ENCODE measurements around the gene CREBZF.
"Not testable (repeated sequence)": the region's sequence is repeated elsewhere in the genome, so short reads cannot be mapped to it uniquely, and the experiment has no call there.

CREBZF gene

GRCh38 chr11:85658180-85658579 lies 6.7 kb downstream of the CREBZF start:
- Histone ChIP-seq H3K79me2 (ENCODE audit: insufficient read depth, low read length) (peaks cover 85% of the 10 kb centered on the region), H4K20me1 (ENCODE audit: insufficient read depth, low read length, poor library complexity, severe bottlenecking) (peaks cover 86% of the 10 kb centered on the region), H3K27me3 (ENCODE audit: insufficient read depth, low read length, poor library complexity, severe bottlenecking) (no peaks in the 10 kb centered on the region), H2AFZ (ENCODE audit: low read length) (no peak overlapping the region), H3K36me3 (ENCODE audit: insufficient read depth, low read length) (peaks cover 51% of the 10 kb centered on the region), H3K4me3 (ENCODE audit: low read length, poor library complexity, severe bottlenecking) (no peak overlapping the region), H3K4me1 (ENCODE audit: insufficient read depth, low read length, poor library complexity, severe bottlenecking) (peaks cover 46% of the 10 kb centered on the region), H3K9me3 (ENCODE audit: insufficient read depth, low read depth, low read length) (no peaks in the 10 kb centered on the region), H3F3A (ENCODE audit: low read depth) (no peaks in the 10 kb centered on the region; the same call in 1 of the 2 replicates), H3K9ac (ENCODE audit: low read depth, low read length, poor library complexity, severe bottlenecking) (peak overlapping the region; percentile 12), H3K4me2 (ENCODE audit: low read depth, low read length, poor library complexity, severe bottlenecking) (peak overlapping the region; percentile 95), H3K9me2 (replicated peaks; ENCODE audit: low read depth, low read length) (no peaks in the 10 kb centered on the region)
- TF ChIP-seq EZH2phosphoT487 (IDR thresholded peaks at IDR 0.05; ENCODE audit: borderline replicate concordance): no peak
- no peak for TF ChIP-seq CTCF (conservative IDR thresholded peaks at IDR 0.05; ENCODE audit: low read length)

- Histone ChIP-seq H3K9me3 (ENCODE audit: insufficient read depth, low read depth, low read length) (no peaks in the 10 kb centered on the region), H3F3A (ENCODE audit: low read depth) (no peaks in the 10 kb centered on the region; the same call in 1 of the 2 replicates), H3K4me1 (ENCODE audit: insufficient read depth, low read length, poor library complexity, severe bottlenecking) (peaks cover 43% of the 10 kb centered on the region), H3K36me3 (ENCODE audit: insufficient read depth, low read length) (peaks cover 51% of the 10 kb centered on the region), H2AFZ (ENCODE audit: low read length) (no peak overlapping the region), H4K20me1 (ENCODE audit: insufficient read depth, low read length, poor library complexity, severe bottlenecking) (peaks cover 75% of the 10 kb centered on the region), H3K4me3 (ENCODE audit: low read length, poor library complexity, severe bottlenecking) (no peak overlapping the region), H3K27me3 (ENCODE audit: insufficient read depth, low read length, poor library complexity, severe bottlenecking) (no peaks in the 10 kb centered on the region), H3K9me2 (replicated peaks; ENCODE audit: low read depth, low read length) (no peaks in the 10 kb centered on the region), H3K4me2 (ENCODE audit: low read depth, low read length, poor library complexity, severe bottlenecking) (peak overlapping the region; percentile 95), H3K79me2 (ENCODE audit: insufficient read depth, low read length) (peaks cover 73% of the 10 kb centered on the region), H3K9ac (ENCODE audit: low read depth, low read length, poor library complexity, severe bottlenecking) (no peak overlapping the region)
- TF ChIP-seq EZH2phosphoT487 (IDR thresholded peaks at IDR 0.05; ENCODE audit: borderline replicate concordance): no peak
- TF ChIP-seq CTCF (conservative IDR thresholded peaks at IDR 0.05; ENCODE audit: low read length): no peak
These were observed 8.2 kb downstream of the CREBZF start for GRCh38 chr11:85656777-85657176.

GRCh38 chr11:85654343-85654742 lies 10.6 kb downstream of the CREBZF start:
- not testable (repeated sequence) for H3K27me3 ChIP-seq (ENCODE audit: insufficient read depth, low read length, poor library complexity, severe bottlenecking); H3K4me3 ChIP-seq (ENCODE audit: low read length, poor library complexity, severe bottlenecking); H3F3A ChIP-seq (ENCODE audit: low read depth); H3K9me2 ChIP-seq (replicated peaks; ENCODE audit: low read depth, low read length); H3K9ac ChIP-seq (ENCODE audit: low read depth, low read length, poor library complexity, severe bottlenecking); H2AFZ ChIP-seq (ENCODE audit: low read length); H3K9me3 ChIP-seq (ENCODE audit: insufficient read depth, low read depth, low read length); H3K4me2 ChIP-seq (ENCODE audit: low read depth, low read length, poor library complexity, severe bottlenecking)
- Histone ChIP-seq H3K79me2 (ENCODE audit: insufficient read depth, low read length) (peaks cover 48% of the 10 kb centered on the region), H3K36me3 (ENCODE audit: insufficient read depth, low read length) (peaks cover 30% of the 10 kb centered on the region), H4K20me1 (ENCODE audit: insufficient read depth, low read length, poor library complexity, severe bottlenecking) (peaks cover 51% of the 10 kb centered on the region), H3K4me1 (ENCODE audit: insufficient read depth, low read length, poor library complexity, severe bottlenecking) (peaks cover 22% of the 10 kb centered on the region)

- TF ChIP-seq CTCF (conservative IDR thresholded peaks at IDR 0.05; ENCODE audit: low read length) (no peak), EZH2phosphoT487 (IDR thresholded peaks at IDR 0.05; ENCODE audit: borderline replicate concordance) (no peak)
- peak overlapping the region; percentile 41 for H3K4me2 ChIP-seq (ENCODE audit: low read depth, low read length, poor library complexity, severe bottlenecking)
- no peaks in the 10 kb centered on the region; the same call in 1 of the 2 replicates for H3F3A ChIP-seq (ENCODE audit: low read depth)
- no peak overlapping the region for H3K9ac ChIP-seq (ENCODE audit: low read depth, low read length, poor library complexity, severe bottlenecking)
- no peaks in the 10 kb centered on the region for H3K9me2 ChIP-seq (replicated peaks; ENCODE audit: low read depth, low read length)
- no peaks in the 10 kb centered on the region for H3K9me3 ChIP-seq (ENCODE audit: insufficient read depth, low read depth, low read length)
- H3K27me3 ChIP-seq (ENCODE audit: insufficient read depth, low read length, poor library complexity, severe bottlenecking): no peaks in the 10 kb centered on the region
- H3K36me3 ChIP-seq (ENCODE audit: insufficient read depth, low read length): peaks cover 22% of the 10 kb centered on the region
- peaks cover 17% of the 10 kb centered on the region for H3K4me1 ChIP-seq (ENCODE audit: insufficient read depth, low read length, poor library complexity, severe bottlenecking)
- no peak overlapping the region for H2AFZ ChIP-seq (ENCODE audit: low read length)
- H3K4me3 ChIP-seq (ENCODE audit: low read length, poor library complexity, severe bottlenecking): no peak overlapping the region
- H3K79me2 ChIP-seq (ENCODE audit: insufficient read depth, low read length): peaks cover 44% of the 10 kb centered on the region
- peaks cover 37% of the 10 kb centered on the region for H4K20me1 ChIP-seq (ENCODE audit: insufficient read depth, low read length, poor library complexity, severe bottlenecking)
These were observed 12.0 kb downstream of the CREBZF start for GRCh38 chr11:85652786-85653447.

All from Loucy (cell line).